ENCODE results near the gene MEX3A. TPM values are rescaled to one million over a fixed set of nuclear protein-coding genes. Genes with fewer than 3 reads are reported as not detected.

MEX3A gene
- total and polyA plus RNA-seq, 10 of the 15 experiments (the other 5 are each of a cell fraction or from before 2014, with no cell fraction given) = 0.11 to 5.1 (median 1.7) TPM

GRCh38 chr1:156055281-156056048 lies 26.8 kb downstream of the MEX3A start (continued):
- TF ChIP-seq ZBTB33 (IDR thresholded peaks at IDR 0.05) = no peak
- no peak for TF ChIP-seq ZBTB40 (IDR thresholded peaks at IDR 0.05; ENCODE audit: borderline replicate concordance)

Measured in GM12878 (cell line).